HK-2 (cell line): ENCODE results near the gene PRKCI.
A peak's percentile ranks its signal among the peaks of the same experiment; 100 is the strongest.
"Not testable (repeated sequence)": the region's sequence is repeated elsewhere in the genome, so short reads cannot be mapped to it uniquely, and the experiment has no call there.

ENCODE experiments used
- DNase-seq: peaks from one replicate; pipeline ENCODE4 v3.0.0-alpha.2; 2018; ENCODE audit not compliant: unreplicated experiment

Gene PRKCI

DNA sequence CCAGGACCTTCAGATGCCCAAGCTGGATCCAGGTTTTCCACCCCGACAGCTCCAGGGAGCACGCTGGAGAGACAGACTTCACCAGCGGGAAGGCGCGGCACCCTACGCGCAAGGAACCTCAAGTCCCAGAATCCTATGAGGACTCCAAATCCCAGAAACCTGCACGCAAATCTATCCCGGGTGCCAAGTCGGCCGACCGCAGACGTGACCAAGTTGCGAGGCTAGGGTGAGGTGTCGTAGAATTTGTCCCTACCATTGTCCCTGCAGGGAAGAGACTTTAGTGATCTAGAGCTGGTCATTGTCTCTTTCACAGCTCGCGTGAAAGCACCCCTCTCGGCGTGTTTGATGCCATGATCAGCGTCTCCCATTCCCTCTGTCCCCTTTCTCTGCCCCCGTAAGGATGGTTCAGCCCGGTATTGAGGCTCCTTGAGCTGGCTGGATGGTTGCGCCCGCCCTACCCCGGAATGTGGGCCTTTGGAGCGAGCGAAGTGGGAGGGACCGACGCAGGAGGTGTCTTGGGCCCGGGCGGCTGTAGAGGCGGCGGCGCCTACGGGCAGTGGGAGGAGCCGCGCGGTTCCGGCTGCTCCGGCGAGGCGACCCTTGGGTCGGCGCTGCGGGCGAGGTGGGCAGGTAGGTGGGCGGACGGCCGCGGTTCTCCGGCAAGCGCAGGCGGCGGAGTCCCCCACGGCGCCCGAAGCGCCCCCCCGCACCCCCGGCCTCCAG is at the start of gene PRKCI:
PRKCI (plus strand) TSS at position 501 of the 723 bp plus-strand sequence. CDS start 246 bp downstream, outside the sequence.
- DNase-seq = peak; percentile 97

GRCh38 chr3:170178651-170179050 is 43.6 kb upstream of the PRKCI start:
- DNase-seq = no peak

- DNase-seq = no peak
Measured at GRCh38 chr3:170179432-170179831, 42.8 kb upstream of the PRKCI start.

DNA sequence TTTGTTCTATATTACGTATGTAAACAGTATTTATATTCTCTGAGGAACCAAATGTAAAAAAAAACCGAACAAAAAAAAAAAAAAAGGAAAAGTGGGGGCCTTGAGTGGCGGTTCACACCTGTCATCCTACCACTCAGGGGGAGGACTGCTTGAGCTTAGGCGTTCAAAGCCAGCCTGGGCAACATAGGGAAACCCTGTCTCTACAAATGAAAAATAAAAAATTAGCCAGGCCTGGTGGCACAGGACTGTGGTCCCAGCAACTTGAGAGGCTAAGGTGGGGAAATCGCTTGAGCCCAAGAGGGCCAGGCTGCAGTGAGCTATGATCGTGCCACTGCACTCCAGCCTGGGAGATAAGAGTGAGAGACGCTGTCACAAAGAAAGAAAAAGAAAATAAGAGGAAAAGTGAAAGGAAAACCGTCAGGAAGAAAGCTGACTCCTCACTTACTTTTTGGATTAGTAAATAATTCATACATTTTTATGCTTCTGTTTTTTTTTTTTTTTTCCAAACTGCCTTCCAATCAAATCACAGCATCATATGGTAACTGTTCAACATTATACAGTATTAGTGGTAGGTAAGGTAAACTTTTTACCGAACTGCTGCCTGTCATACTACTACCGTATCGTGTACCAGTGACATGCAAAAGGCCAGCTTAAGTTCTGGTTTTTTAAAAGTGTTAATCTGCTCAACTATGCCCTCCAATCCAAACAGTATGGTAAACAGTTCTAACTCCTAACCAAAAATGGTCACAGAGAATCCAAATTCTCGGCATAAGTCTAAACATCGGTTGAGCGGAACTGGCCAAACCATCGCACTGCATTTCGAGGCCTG is 41.9 kb upstream of the PRKCI start:
- no peak for DNase-seq

DNA sequence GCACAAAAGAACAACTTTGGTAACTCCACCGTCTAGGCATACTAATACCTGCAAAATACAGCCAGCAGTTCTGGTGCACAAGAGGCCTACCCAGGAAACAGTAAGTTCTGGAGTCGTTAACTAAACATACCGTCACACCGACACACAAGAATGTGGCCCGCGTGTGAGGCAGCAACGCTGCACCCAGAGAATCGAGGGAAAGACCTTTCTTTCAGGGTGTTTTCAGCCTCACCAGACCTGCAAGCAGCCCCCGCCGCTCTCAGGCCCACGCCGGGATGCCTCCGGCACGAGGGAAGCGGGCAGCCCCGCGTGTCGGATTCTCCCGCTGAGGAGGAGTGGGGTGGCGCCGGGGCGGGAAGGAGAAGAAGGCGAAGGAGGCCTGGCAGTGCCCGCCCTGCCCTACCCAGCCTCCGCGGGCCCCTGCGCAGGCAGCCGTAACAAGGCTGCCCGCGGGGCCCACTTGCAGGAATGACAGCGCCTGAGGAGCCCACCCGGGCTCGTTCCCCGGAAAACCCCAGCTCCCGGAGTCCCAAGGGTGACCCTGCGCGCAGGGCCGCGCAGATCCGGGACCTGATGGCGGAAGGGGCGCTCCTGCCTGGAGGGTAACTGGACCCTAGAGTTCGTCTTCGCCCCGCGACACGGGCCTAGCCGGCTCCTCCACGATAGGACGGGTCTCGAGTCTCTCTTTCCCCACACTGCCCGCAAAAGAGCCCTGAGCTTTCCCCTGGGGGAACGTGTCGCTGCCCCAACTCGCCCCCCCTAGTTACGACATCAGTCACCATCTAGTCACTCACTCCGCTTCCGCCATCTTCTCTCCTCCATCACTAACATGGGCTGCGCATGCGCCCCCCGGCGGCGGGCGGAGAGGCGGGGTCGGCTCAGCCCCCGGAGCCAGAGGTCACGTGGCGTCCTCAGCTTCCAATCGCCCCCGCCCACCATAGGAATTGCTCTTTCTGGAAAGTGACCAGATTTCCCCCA is 41.0 kb upstream of the PRKCI start, which contains the start of gene PHC3:
PHC3 (minus strand) TSS at position 826 of the 978 bp plus-strand sequence; CDS start at position 808, 18 bp downstream.
- peak; percentile 96 for DNase-seq

DNA sequence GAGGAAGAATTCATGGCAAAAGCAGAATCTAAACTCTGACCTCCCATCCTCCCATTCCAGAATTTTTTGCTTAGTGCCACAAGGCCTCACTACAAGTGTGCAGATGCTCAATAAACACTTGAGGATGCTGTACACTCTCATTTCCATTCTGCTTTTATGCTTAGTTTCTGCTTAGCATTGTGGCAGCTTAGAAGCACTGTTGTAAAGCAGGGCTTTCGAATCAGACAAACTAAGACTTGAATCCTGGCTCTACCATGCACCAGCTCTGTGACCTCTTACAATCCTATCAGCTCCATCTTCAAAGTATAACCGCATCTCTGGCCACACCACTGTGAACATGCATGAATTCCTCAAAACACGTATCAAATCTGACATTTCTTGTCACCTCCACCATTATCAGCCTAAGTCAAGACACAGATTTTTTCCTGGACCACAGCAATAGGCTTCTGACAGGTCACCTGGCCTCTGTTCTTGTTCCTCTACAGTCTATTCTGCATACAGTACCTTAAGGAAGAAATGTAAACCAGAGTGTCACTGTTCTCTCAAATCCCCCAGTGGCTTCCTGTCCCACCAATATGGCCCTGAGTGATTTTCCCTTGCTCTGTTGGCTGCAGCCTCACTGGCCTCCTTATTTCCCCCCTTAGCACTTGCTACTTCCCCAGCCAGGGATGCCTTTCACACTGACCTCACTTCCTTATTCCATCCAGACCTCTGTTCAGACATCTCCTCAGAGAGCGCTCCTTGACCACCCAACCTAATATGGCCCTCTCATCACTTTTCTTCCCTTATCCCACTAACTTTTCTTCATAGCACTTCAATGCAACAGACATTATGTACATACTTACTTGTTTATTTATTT is 32.6 kb upstream of the PRKCI start:
- DNase-seq = no peak

- DNase-seq = not testable (repeated sequence)
Measured at GRCh38 chr3:170195759-170196158, 26.5 kb upstream of the PRKCI start.

DNA sequence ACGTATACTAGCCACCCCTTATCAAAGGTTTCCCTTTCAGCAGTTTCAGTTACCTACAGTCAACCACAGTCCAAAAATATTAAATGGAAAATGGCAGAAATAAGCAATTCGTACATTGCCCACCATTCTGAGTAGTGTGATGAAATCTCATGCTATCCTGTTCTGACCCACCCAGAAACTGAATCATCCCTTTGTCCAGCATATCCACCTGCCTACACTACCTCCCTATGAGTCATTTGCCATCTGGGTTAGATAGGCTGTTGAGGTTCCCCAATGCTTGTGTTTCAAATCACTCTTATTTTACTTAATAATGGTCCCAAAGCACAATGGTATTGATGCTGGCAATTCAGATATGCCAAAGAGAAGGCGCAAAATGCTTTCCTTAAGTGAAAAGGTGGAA is 25.4 kb upstream of the PRKCI start:
- DNase-seq = no peak

GRCh38 chr3:170200987-170201386 is 21.2 kb upstream of the PRKCI start:
- DNase-seq = no peak

- DNase-seq = no peak
Measured at GRCh38 chr3:170201527-170201926, 20.7 kb upstream of the PRKCI start.

DNA sequence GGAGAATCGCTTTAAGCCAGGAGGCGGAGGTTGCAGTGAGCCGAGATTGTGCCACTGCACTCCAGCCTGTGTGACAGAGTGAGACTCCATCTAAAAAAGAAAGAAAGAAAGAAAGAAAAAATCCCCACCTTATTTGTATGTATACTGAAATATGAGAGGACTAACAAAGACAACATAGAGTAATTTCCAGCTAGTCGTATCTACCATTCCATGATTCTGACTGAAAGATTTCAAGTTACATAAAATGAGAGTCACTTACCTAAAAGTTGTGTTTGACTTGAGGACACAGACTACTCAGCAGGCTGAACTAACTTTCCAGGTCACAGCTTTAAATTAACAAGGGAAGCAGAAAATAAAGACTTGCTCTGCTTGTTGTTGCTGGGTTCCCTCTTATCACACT is 18.8 kb upstream of the PRKCI start:
- DNase-seq = no peak

- DNase-seq = no peak
Measured at GRCh38 chr3:170204023-170204472, 18.2 kb upstream of the PRKCI start.

- no peak for DNase-seq
Measured at GRCh38 chr3:170204509-170204908, 17.7 kb upstream of the PRKCI start.

DNA sequence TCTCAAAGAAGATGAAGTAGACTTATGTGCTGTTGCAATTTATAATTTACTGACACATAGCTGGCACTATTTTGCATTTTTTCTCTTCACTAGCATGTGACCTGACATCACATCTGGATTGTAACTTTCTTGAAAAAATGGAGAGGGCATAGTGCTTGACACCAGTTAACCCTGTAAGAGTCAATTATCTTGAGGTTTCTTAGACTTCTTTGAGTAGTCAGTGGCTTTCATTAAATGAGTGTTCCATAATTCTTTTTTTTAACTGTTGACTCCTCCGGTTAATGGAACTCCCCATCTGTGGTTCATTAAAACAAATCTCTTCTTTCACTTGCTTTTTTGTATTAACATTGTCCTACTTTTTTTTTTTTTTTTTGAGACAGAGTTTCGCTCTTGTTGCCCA is 16.9 kb upstream of the PRKCI start:
- no peak for DNase-seq

DNA sequence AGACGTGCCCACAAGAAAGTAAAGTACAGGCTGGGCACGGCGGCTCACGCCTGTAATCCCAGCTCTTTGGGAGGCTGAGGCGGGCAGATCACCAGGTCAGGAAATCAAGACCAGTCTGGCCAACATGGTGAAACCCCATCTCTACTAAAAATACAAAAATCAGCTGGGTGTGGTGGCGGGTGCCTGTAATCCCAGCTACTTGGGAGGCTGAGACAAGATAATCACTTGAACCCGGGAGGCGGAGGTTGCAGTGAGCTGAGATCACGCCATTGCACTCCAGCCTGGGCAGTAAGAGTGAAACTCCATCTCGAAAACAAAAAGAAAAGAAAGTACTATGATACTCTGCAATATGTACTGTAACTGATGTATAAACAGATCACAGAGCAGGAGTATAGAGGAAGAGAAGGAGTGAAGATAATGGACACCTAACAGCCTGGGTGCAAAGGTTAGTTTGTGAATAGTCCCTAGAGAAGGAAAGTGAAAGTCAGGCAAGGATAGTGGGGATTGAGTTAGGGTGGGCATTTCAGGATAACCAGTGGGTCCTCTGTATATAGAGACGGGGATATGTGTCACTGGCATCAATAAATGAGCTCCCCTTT is 16.0 kb upstream of the PRKCI start:
- DNase-seq = not testable (repeated sequence)

DNA sequence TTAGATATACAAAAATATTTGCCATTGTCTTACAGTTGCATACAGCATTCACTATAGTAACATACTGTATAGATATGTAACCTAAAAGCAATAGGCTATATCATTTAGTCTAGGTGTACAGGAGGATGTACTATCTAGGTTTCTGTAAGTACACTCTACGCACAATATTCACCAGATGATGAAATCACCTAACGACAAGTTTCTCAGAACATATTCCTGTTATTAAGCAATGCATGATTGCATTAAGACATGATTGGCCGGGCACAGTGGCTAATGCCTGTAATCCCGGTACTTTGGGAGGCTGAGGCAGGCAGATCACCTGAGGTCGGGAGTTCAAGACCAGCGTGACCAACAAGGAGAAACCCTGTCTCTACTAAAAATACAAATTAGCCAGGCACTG is 14.5 kb upstream of the PRKCI start:
- no peak for DNase-seq

DNA sequence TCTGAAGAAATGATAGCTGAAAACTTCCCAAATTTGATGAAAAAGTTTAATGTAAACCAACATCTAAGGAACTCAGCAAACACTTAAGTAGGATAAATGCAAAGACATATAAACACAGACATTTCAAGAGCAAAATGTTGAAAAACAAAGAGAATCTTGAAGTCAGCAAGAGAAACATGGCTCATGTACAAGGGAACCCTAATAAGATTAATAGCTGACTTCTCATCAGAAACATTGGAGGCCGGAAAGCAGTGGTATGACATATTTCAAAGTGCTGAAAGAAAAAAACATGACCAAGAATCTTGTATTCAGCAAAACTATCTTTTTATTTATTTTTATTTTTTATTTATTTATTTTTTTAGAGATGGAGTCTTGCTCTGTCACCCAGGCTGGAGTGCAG is 10.6 kb upstream of the PRKCI start:
- DNase-seq = no peak

- DNase-seq = no peak
Measured at GRCh38 chr3:170219850-170220249, 2.4 kb upstream of the PRKCI start.

- no peak for DNase-seq
Measured at GRCh38 chr3:170220871-170221270, 1.4 kb upstream of the PRKCI start.
